Measurements from ENCODE around the gene FGF12.

Gene FGF12

GRCh38 chr3:192170659-192171058 is 556.7 kb downstream of the FGF12 start:
- no peak for DNase-seq

- DNase-seq = no peak
Measured at GRCh38 chr3:192170031-192170430, 557.3 kb downstream of the FGF12 start.

- no peak for DNase-seq
Measured at GRCh38 chr3:192169332-192169915, 557.9 kb downstream of the FGF12 start.

- no peak for DNase-seq
Measured at GRCh38 chr3:192168202-192168601, 559.1 kb downstream of the FGF12 start.

- DNase-seq = no peak
Measured at GRCh38 chr3:192165552-192165951, 561.8 kb downstream of the FGF12 start.

- DNase-seq = no peak
Measured at GRCh38 chr3:192161661-192162060, 565.7 kb downstream of the FGF12 start.

- no peak for DNase-seq
Measured at GRCh38 chr3:192156382-192156781, 571.0 kb downstream of the FGF12 start.

GRCh38 chr3:192155194-192155593 is 572.1 kb downstream of the FGF12 start:
- DNase-seq = no peak

GRCh38 chr3:192133271-192133670 is 594.1 kb downstream of the FGF12 start:
- DNase-seq = no peak

GRCh38 chr3:192130534-192131132 is 596.7 kb downstream of the FGF12 start:
- DNase-seq = peak; percentile 1

GRCh38 chr3:192129586-192129985 is 597.8 kb downstream of the FGF12 start:
- DNase-seq = no peak

- no peak for DNase-seq
Measured at GRCh38 chr3:192128922-192129321, 598.4 kb downstream of the FGF12 start.

- DNase-seq = no peak
Measured at GRCh38 chr3:192128060-192128459, 599.3 kb downstream of the FGF12 start.

GRCh38 chr3:192122832-192123594 is 604.3 kb downstream of the FGF12 start:
- DNase-seq = no peak

GRCh38 chr3:192121923-192122322 is 605.4 kb downstream of the FGF12 start:
- no peak for DNase-seq

GRCh38 chr3:192108820-192109219 is 618.5 kb downstream of the FGF12 start:
- no peak for DNase-seq

- no peak for DNase-seq
Measured at GRCh38 chr3:192106543-192106942, 620.8 kb downstream of the FGF12 start.

GRCh38 chr3:192092388-192093005 is 634.8 kb downstream of the FGF12 start:
- no peak for DNase-seq

- DNase-seq = no peak
Measured at GRCh38 chr3:192091831-192092230, 635.5 kb downstream of the FGF12 start.

GRCh38 chr3:192090586-192090985 is 636.8 kb downstream of the FGF12 start:
- no peak for DNase-seq
